GM10847 (cell line): ENCODE measurements around the gene BMP6.

Experiments used
- POLR2A ChIP-seq: IDR thresholded peaks from 2 replicates; pipeline ENCODE4 v1.6.1; 2011; ENCODE audit not compliant: insufficient read length; ENCODE audit errors: extremely low read depth

The BMP6 gene

DNA sequence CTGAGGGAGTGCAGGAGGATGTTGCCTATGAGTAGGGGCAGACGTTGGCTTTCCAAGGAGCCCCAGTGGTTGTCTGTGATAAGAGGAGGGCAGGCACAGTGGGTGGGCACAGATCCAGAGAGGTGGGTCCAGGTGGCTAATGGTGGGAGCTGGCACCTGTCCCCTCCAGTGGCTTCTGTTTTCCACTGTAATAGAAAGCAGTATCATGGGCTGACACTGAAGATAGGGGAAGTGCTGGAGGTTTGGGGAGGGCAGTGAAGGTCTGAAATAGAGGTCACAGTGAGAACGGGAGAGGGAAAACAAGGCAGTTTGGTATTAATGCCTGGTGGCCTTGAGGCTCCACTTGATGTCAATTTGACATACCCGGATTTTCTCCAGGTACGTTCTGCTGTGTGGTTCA lies 195.1 kb downstream of the BMP6 start:
- no peak for TF ChIP-seq POLR2A

- no peak for TF ChIP-seq POLR2A
Observed at GRCh38 chr6:7921632-7922092, 195.8 kb downstream of the BMP6 start.

- no peak for TF ChIP-seq POLR2A
Observed at GRCh38 chr6:7922596-7922995, 196.7 kb downstream of the BMP6 start.

GRCh38 chr6:7924867-7925266 lies 199.0 kb downstream of the BMP6 start:
- TF ChIP-seq POLR2A = no peak
